B cell (primary cell): ENCODE results near the gene FGFR3. TPM values are rescaled to one million over a fixed set of nuclear protein-coding genes. Genes with fewer than 3 reads are reported as not detected.
A peak's percentile ranks its signal among the peaks of the same experiment; 100 is the strongest.

Experiments
- ATAC-seq: fragments of 200-7000 bp; cut with Tn5 transposase; one replicate; pipeline ENCODE4 v1.10.0; 2021; ENCODE audit warnings: low read depth, mild to moderate bottlenecking, moderate number of reproducible peaks, moderate library complexity
- CTCF ChIA-PET: fragments of 350-600 bp; sonication (Branson Sonifier 250); formaldehyde crosslinking; loops from one replicate; lab custom pipeline; 2021; ENCODE audit warnings: antibody characterized with exemption, inconsistent platforms; lab: Charles Lee
- POLR2A ChIA-PET: fragments of 350-600 bp; sonication (Branson Sonifier 250); formaldehyde crosslinking; loops from one replicate; lab custom pipeline; 2021; ENCODE audit warnings: antibody characterized with exemption; lab: Charles Lee
- DNase-seq: peaks from one replicate; pipeline ENCODE4 v3.0.0; 2013
- H2AFZ ChIP-seq: 2 replicates; pipeline ENCODE4 v1.6.1; 2012; ENCODE audit warnings: mild to moderate bottlenecking, low read depth, low read length; ENCODE audit not compliant: insufficient read depth, poor library complexity, severe bottlenecking
- H3K27ac ChIP-seq, 2 donors: 1 replicate in 1 of 2; 2 replicates in 1 of 2; pipeline ENCODE4 v1.5.1; 2012 to 2013; ENCODE audit warnings: low read length in 2 of 2, mild to moderate bottlenecking in 2 of 2, moderate library complexity in 1 of 2
- H3K27me3 ChIP-seq, 4 experiments: fragments of 200-600 bp in 1 of 4; sonication (generic) in 1 of 4; replicated peaks in 1 of 4; 1 replicate in 2 of 4; 2 replicates in 2 of 4; pipeline versions ENCODE4 v1.6.1 to v1.7.0; 2013 to 2016; ENCODE audit warnings: low read length in 3 of 4, mild to moderate bottlenecking in 2 of 4, mixed read lengths in 1 of 4, moderate library complexity in 1 of 4; ENCODE audit not compliant: insufficient read depth in 4 of 4, control insufficient read depth in 3 of 4; ENCODE audit errors: control extremely low read depth in 1 of 4
- H3K36me3 ChIP-seq, 2 experiments: replicated peaks in 1 of 2; 1 replicate in 1 of 2; 2 replicates in 1 of 2; pipeline versions ENCODE4 v1.6.1 to v1.7.1; 2013; ENCODE audit warnings: low read length in 1 of 2; ENCODE audit not compliant: insufficient read depth in 2 of 2, control insufficient read depth in 1 of 2; ENCODE audit errors: control extremely low read depth in 1 of 2, extremely low read depth in 1 of 2
- H3K4me1 ChIP-seq, 2 donors: fragments of 200-600 bp in 1 of 2; sonication (generic) in 1 of 2; 1 replicate in 1 of 2; 2 replicates in 1 of 2; pipeline versions ENCODE4 v1.5.1 to v1.6.1; 2013 to 2017; ENCODE audit warnings: low read length in 2 of 2; ENCODE audit not compliant: control insufficient read depth in 2 of 2, insufficient read depth in 2 of 2
- H3K4me2 ChIP-seq: replicated peaks from 2 replicates; pipeline ENCODE3; 2012; ENCODE audit warnings: mild to moderate bottlenecking, low read depth, low read length; ENCODE audit not compliant: poor library complexity, severe bottlenecking
- H3K4me3 ChIP-seq, 5 experiments: fragments of 200-600 bp in 1 of 5; sonication (generic) in 1 of 5; 1 replicate in 3 of 5; 2 replicates in 2 of 5; pipeline versions ENCODE4 v1.5.1 to v1.7.0; 2011 to 2016; ENCODE audit warnings: low read length in 4 of 5, mild to moderate bottlenecking in 4 of 5, low read depth in 2 of 5, control low read depth in 1 of 5, moderate library complexity in 1 of 5; ENCODE audit not compliant: insufficient read depth in 1 of 5; ENCODE audit errors: control extremely low read depth in 1 of 5, extremely low read depth in 1 of 5
- H3K79me2 ChIP-seq: fragments of 200-600 bp; sonication (generic); one replicate; pipeline ENCODE4 v1.6.0; 2016; ENCODE audit warnings: low read length; ENCODE audit not compliant: control insufficient read depth, insufficient read depth
- H3K9ac ChIP-seq: fragments of 200-600 bp; sonication (generic); 2 replicates; pipeline ENCODE4 v1.6.1; 2017; ENCODE audit warnings: mild to moderate bottlenecking, low read length, moderate library complexity
- H3K9me3 ChIP-seq, 3 donors: one replicate each; pipeline versions ENCODE4 v1.6.1 to v1.7.1; 2013; ENCODE audit warnings: low read length in 2 of 3; ENCODE audit not compliant: control insufficient read depth in 2 of 3, insufficient read depth in 1 of 3; ENCODE audit errors: control extremely low read depth in 1 of 3
- H4K20me1 ChIP-seq: 2 replicates; pipeline ENCODE4 v1.6.0; 2012; ENCODE audit warnings: mild to moderate bottlenecking, low read length; ENCODE audit not compliant: insufficient read depth, control insufficient read depth, poor library complexity, severe bottlenecking
- H3K27ac Mint-ChIP-seq: one replicate; pipeline ENCODE4 v1.8.0; 2021; ENCODE audit warnings: mixed read lengths
- H3K27me3 Mint-ChIP-seq: one replicate; pipeline ENCODE4 v1.8.0; 2021; ENCODE audit warnings: mixed read lengths
- H3K4me1 Mint-ChIP-seq: one replicate; pipeline ENCODE4 v1.8.0; 2021; ENCODE audit warnings: mixed read lengths
- H3K4me3 Mint-ChIP-seq: one replicate; pipeline ENCODE4 v1.8.0; 2021; ENCODE audit warnings: mixed read lengths
- H3K9me3 Mint-ChIP-seq: one replicate; pipeline ENCODE4 v1.8.0; 2022; ENCODE audit warnings: mixed read lengths; ENCODE audit not compliant: insufficient read depth
- CTCF ChIP-seq: fragments of 200-600 bp; IDR thresholded peaks from one replicate; pipeline ENCODE4 v1.8.0; 2022; ENCODE audit warnings: antibody characterized with exemption, mild to moderate bottlenecking
- EZH2 ChIP-seq: IDR thresholded peaks from 2 replicates; pipeline ENCODE4 v1.6.1; 2012; ENCODE audit warnings: borderline replicate concordance, low read depth, mild to moderate bottlenecking, moderate library complexity, low read length; ENCODE audit not compliant: insufficient read depth, poor library complexity, severe bottlenecking
- WGBS: methylation state at CpG from one replicate; pipeline ENCODE4 v1.1.5; 2013; ENCODE audit warnings: missing lambda C conversion rate; ENCODE audit not compliant: insufficient coverage; 5-methylcytosine and 5-hydroxymethylcytosine counted together
- intact Hi-C: fragments of 100-400 bp; cut with micrococcal nuclease; formaldehyde crosslinking; loops from one replicate; pipeline ENCODE4 v1.10.0; 2022
- polyA plus RNA-seq: library from polyadenylated mRNA; depleted of rRNA; stranded (reverse); fragments of >200 nt; gene quantifications from 2 replicates; pipeline ENCODE4 v1.2.3, GENCODE V29; 2012
- total RNA-seq, 2 donors: library from RNA; stranded (reverse); fragments of 120-200 nt in 1 of 2; gene quantifications; 1 replicate in 1 of 2; 2 replicates in 1 of 2; pipeline versions ENCODE4 v1.2.3 to v1.2.4, GENCODE V29; 2013 to 2022

The FGFR3 gene
- total and polyA plus RNA-seq, 2 donors (not counting 1 experiment from before 2014, with no cell fraction given), result not detected

GRCh38 chr4:1773754-1774153 lies 19.3 kb upstream of the FGFR3 start:
- H3K27me3 ChIP-seq, result peaks cover 0 to 36% (median 4%) of the 10 kb centered on the region in 4 experiments
- H3K27me3 Mint-ChIP-seq, result peaks cover 10% of the 10 kb centered on the region
- ChIA-PET CTCF (no interaction called here), POLR2A (no interaction called here)
- H3K4me3 ChIP-seq, result no peak overlapping the region
- H3K9me3 ChIP-seq, result no peaks in the 10 kb centered on the region
- no peak overlapping the region for H3K9ac ChIP-seq
- no peaks in the 10 kb centered on the region for H3K9me3 Mint-ChIP-seq
- no peak overlapping the region for H3K27ac Mint-ChIP-seq
- H3K4me1 ChIP-seq, result peaks cover 13 to 26% of the 10 kb centered on the region in 2 donors
- intact Hi-C loops, result no loop called here
- no peak for TF ChIP-seq EZH2
- TF ChIP-seq CTCF, result no peak
- 90% methylated on average over 9 of the region's 10 CpGs for WGBS
- DNase-seq, result no peak
- ATAC-seq, result no peak
- no peak overlapping the region for H3K4me2 ChIP-seq
- H2AFZ ChIP-seq, result no peak overlapping the region
- H3K4me1 Mint-ChIP-seq, result peaks cover 4% of the 10 kb centered on the region
- no peak overlapping the region for H3K4me3 Mint-ChIP-seq
- H3K79me2 ChIP-seq, result no peaks in the 10 kb centered on the region
- H3K36me3 ChIP-seq, result no peaks in the 10 kb centered on the region
- H4K20me1 ChIP-seq, result no peaks in the 10 kb centered on the region
- no peak overlapping the region for H3K27ac ChIP-seq

- ChIA-PET POLR2A (no interaction called here), CTCF (no interaction called here)
- no peak overlapping the region for H3K9ac ChIP-seq
- H2AFZ ChIP-seq, result no peak overlapping the region
- intact Hi-C loops, result no loop called here
- Mint-ChIP-seq H3K27me3 (peaks cover 10% of the 10 kb centered on the region), H3K4me1 (peaks cover 4% of the 10 kb centered on the region), H3K27ac (no peak overlapping the region), H3K4me3 (no peak overlapping the region), H3K9me3 (no peaks in the 10 kb centered on the region)
- H4K20me1 ChIP-seq, result no peaks in the 10 kb centered on the region
- DNase-seq, result peak; percentile 39
- peak; percentile 77 for ATAC-seq
- no peak overlapping the region for H3K27ac ChIP-seq
- no peaks in the 10 kb centered on the region for H3K36me3 ChIP-seq
- H3K4me2 ChIP-seq, result no peak overlapping the region
- H3K9me3 ChIP-seq, result no peaks in the 10 kb centered on the region
- no peak for TF ChIP-seq CTCF
- no peak for TF ChIP-seq EZH2
- no peak overlapping the region for H3K4me3 ChIP-seq
- no peaks in the 10 kb centered on the region for H3K79me2 ChIP-seq
- 63% methylated on average over 22 of the region's 23 CpGs for WGBS
- peaks cover 10 to 22% of the 10 kb centered on the region in 2 donors for H3K4me1 ChIP-seq
- H3K27me3 ChIP-seq, result peaks cover 0 to 24% (median 2%) of the 10 kb centered on the region in 4 experiments
These were observed 17.2 kb upstream of the FGFR3 start for GRCh38 chr4:1775731-1776500.
